ENCODE results near the gene RAB7A. TPM values are rescaled to one million over a fixed set of nuclear protein-coding genes. Genes with fewer than 3 reads are reported as not detected.

RAB7A gene
- total RNA-seq, 6 donors from 2014 or later, result 72.3 to 287 (median 139) TPM

DNA sequence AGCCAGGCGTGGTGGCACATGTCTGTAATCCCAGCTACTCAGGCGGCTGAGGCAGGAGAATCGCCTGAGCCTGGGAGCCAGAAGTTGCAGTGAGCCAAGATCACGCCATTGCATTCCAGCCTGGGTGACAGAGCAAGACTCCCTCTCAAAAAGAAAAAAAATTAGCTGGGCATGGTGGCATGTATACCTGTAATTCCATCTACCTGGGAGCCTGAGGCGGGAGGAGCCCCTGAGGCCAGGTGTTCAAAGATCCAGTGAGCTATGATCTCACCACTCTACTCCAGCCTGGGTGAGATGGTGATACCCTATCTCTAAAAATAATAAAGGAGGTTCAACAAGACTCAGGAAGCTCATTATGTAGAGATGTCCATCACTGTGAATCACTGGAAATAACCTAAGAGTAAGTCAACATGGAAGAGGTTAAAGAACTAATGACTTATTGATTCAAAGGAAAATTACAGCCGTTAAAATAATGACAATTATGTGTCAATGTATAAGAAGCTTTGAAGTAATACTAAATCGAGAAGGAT, 19.8 kb upstream of the RAB7A start:
- Histone ChIP-seq H3K27me3 (no peaks in the 10 kb centered on the region), H3K27ac (no peak overlapping the region), H3K9me3 (no peaks in the 10 kb centered on the region), H3K4me3 (no peak overlapping the region), H3K4me1 (peaks cover 8 to 29% (median 15%) of the 10 kb centered on the region in 4 donors), H3K36me3 (no peaks in the 10 kb centered on the region)
- WGBS, 2 donors, result 85 to 95% methylated on average over 7 of the region's 7 CpGs
- DNase-seq (no peak), ATAC-seq (ENCODE audit: low FRiP score in 2 of 2) (no peak)
- TF ChIP-seq POLR2AphosphoS5 (IDR thresholded peaks at IDR 0.05), result no peak
- TF ChIP-seq, protein P1, sequence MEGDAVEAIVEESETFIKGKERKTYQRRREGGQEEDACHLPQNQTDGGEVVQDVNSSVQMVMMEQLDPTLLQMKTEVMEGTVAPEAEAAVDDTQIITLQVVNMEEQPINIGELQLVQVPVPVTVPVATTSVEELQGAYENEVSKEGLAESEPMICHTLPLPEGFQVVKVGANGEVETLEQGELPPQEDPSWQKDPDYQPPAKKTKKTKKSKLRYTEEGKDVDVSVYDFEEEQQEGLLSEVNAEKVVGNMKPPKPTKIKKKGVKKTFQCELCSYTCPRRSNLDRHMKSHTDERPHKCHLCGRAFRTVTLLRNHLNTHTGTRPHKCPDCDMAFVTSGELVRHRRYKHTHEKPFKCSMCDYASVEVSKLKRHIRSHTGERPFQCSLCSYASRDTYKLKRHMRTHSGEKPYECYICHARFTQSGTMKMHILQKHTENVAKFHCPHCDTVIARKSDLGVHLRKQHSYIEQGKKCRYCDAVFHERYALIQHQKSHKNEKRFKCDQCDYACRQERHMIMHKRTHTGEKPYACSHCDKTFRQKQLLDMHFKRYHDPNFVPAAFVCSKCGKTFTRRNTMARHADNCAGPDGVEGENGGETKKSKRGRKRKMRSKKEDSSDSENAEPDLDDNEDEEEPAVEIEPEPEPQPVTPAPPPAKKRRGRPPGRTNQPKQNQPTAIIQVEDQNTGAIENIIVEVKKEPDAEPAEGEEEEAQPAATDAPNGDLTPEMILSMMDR (IDR thresholded peaks at IDR 0.05), result no peak
- no peak for TF ChIP-seq EP300 (IDR thresholded peaks at IDR 0.05)
- no peak for TF ChIP-seq POLR2A (IDR thresholded peaks at IDR 0.05)

DNA sequence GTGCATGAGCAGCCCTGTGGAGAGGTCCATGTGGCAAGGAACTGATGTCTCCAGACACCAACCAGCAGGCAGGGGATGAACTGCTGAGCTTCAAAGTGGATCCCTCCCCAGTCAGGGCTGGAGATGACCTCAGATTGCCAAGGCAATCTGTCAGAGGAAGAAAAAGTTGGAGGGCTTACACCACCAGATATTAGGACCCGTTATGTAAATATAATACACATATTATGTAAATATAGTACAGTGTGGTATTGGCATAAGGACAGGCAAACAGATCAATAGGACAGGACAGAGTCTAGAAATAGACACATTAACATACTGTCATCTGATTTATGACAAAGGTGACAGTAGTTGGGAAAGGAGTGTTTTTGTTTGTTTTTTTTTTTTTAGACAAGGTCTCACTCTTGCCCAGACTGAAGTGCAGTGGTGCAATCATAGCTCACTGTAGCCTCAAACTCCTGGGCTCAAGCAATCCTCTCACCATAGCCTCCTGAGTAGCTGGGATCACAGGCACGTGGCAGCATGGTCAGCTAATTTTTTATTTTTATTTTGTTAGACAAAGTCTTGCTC, 18.0 kb upstream of the RAB7A start:
- no peaks in the 10 kb centered on the region for H3K27me3 ChIP-seq
- TF ChIP-seq EP300 (IDR thresholded peaks at IDR 0.05), result no peak
- TF ChIP-seq, protein P1 (IDR thresholded peaks at IDR 0.05), result no peak
- ATAC-seq (ENCODE audit: low FRiP score in 2 of 2), result no peak
- H3K4me1 ChIP-seq, result peaks cover 0 to 20% (median 3%) of the 10 kb centered on the region in 4 donors
- no peaks in the 10 kb centered on the region for H3K9me3 ChIP-seq
- no peak overlapping the region for H3K27ac ChIP-seq
- 63 to 72% methylated on average over 2 of the region's 2 CpGs for WGBS, 2 donors
- no peaks in the 10 kb centered on the region for H3K36me3 ChIP-seq
- no peak overlapping the region for H3K4me3 ChIP-seq
- DNase-seq, result no peak

DNA sequence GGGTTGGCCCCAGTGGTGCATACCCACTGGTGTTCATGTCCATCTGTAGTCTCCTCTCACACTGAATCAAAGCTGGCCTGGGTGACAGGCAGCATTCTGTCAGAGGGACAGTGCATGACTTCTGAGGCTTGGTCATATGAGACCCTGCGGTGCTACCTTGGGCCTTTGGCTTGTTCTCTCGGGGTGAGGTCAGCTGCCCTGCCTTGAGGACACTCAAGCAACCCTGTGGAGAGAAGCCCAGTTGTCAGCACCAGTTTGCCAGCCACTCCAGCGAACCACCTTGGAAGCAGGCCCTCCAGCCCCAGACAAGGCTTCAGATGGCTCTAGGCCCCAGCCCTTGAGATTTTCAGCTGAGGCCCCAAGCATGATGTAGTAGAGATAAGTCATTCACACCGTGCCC, 16.9 kb upstream of the RAB7A start:
- Histone ChIP-seq H3K4me3 (no peak overlapping the region), H3K27ac (no peak overlapping the region), H3K9me3 (no peaks in the 10 kb centered on the region), H3K4me1 (peaks cover 0 to 17% (median 2%) of the 10 kb centered on the region in 4 donors), H3K36me3 (no peaks in the 10 kb centered on the region), H3K27me3 (no peaks in the 10 kb centered on the region)
- TF ChIP-seq EP300 (IDR thresholded peaks at IDR 0.05) (no peak), POLR2AphosphoS5 (IDR thresholded peaks at IDR 0.05) (no peak), POLR2A (IDR thresholded peaks at IDR 0.05) (no peak)
- TF ChIP-seq, protein P1 (IDR thresholded peaks at IDR 0.05), result no peak
- ATAC-seq (ENCODE audit: low FRiP score in 2 of 2) (peak; percentile 32 to 52), DNase-seq (peak in 1 of 2 donors; percentile 77)
- WGBS, 2 donors, result 60 to 86% methylated on average over 1 to 4 of the region's 4 CpGs

DNA sequence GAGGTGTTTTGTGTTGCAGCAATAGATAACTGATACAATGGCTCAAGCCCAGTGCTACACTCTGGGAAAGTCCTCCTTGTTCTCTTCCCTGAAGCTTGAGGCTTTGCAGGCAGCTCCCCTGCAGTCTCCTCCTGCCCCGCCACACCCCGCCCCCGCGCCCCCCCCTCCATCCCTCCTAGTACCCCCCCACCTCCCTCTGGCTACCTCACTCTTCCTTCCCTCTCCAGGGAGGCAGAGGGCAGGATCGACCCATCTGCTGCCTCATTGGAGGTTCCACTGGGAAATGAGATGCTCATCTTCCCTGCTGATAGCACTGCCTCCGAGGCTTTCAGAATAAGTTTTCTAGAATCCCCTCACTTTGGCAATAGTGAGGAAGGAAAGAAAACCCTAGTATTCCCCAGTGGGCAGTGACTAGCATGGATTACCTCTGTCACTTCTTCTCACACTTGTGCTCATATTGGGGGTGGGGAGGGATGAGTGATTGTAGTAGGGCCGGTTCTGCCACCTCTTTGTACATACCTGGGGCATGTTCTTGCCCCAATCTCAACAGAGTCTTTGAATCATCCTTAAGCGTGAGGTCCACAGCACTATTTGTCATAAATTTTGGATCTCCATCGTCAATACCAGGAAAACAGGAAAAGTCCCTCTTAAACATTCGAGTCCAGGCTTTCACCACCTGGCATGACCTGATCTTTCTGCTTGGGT, 16.3 kb upstream of the RAB7A start:
- peak in 1 of 2 donors; percentile 44 for ATAC-seq (ENCODE audit: low FRiP score in 2 of 2)
- Histone ChIP-seq H3K4me1 (peaks cover 0 to 13% (median 1%) of the 10 kb centered on the region in 4 donors), H3K4me3 (no peak overlapping the region), H3K27me3 (no peaks in the 10 kb centered on the region), H3K36me3 (no peaks in the 10 kb centered on the region), H3K27ac (no peak overlapping the region), H3K9me3 (no peaks in the 10 kb centered on the region)
- WGBS, 2 donors, result 54 to 55% methylated on average over 6 to 9 of the region's 10 CpGs
- DNase-seq, result peak in 1 of 2 donors; percentile 48
- TF ChIP-seq POLR2A (IDR thresholded peaks at IDR 0.05), result no peak
- TF ChIP-seq, protein P1 (IDR thresholded peaks at IDR 0.05), result no peak
- no peak for TF ChIP-seq EP300 (IDR thresholded peaks at IDR 0.05)
- no peak for TF ChIP-seq POLR2AphosphoS5 (IDR thresholded peaks at IDR 0.05)
